Breast epithelium (tissue), 4 donors: ENCODE results near the gene CNTNAP5. TPM values are rescaled to one million over a fixed set of nuclear protein-coding genes. Genes with fewer than 3 reads are reported as not detected.

Experiments used
- DNase-seq, 2 donors: peaks; one replicate each; pipeline ENCODE4 v3.0.0-alpha.2; 2019; ENCODE audit warnings: low spot score in 2 of 2
- H3K27ac ChIP-seq, 2 donors: fragments of 200-600 bp; sonication (generic) in 1 of 2; one replicate each; pipeline ENCODE4 v1.5.1; 2016 to 2019; ENCODE audit warnings: mild to moderate bottlenecking in 1 of 2
- H3K27me3 ChIP-seq, 2 donors: fragments of 200-600 bp; sonication (generic) in 1 of 2; one replicate each; pipeline versions ENCODE4 v1.5.1 to v1.6.0; 2017 to 2019; ENCODE audit warnings: control low read depth in 1 of 2, mild to moderate bottlenecking in 1 of 2
- H3K36me3 ChIP-seq: fragments of 200-600 bp; one replicate; pipeline ENCODE4 v1.5.1; 2019
- H3K4me1 ChIP-seq, 2 donors: fragments of 200-600 bp; sonication (generic); one replicate each; pipeline ENCODE4 v1.5.1; 2016 to 2019; ENCODE audit warnings: control low read depth in 1 of 2
- H3K4me3 ChIP-seq, 3 donors: fragments of 200-600 bp; sonication (generic); 1 replicate in 2 of 3; 2 replicates in 1 of 3; pipeline ENCODE4 v1.5.1; 2016 to 2019; ENCODE audit warnings: mild to moderate bottlenecking in 3 of 3, moderate library complexity in 2 of 3
- H3K9me3 ChIP-seq, 2 donors: fragments of 200-600 bp; sonication (generic) in 1 of 2; one replicate each; pipeline ENCODE4 v1.5.1; 2016 to 2019; ENCODE audit warnings: control low read depth in 1 of 2
- POLR2A ChIP-seq: fragments of 450-650 bp; IDR thresholded peaks from one replicate; pipeline ENCODE4 v1.6.1; 2016; ENCODE audit warnings: antibody characterized with exemption, mild to moderate bottlenecking, moderate library complexity
- POLR2AphosphoS5 ChIP-seq, 3 donors: sonication (generic); formaldehyde crosslinking; IDR thresholded peaks; one replicate each; pipeline ENCODE4 v1.6.1; 2017; ENCODE audit warnings: antibody characterized with exemption in 3 of 3
- intact Hi-C: fragments of 100-400 bp; cut with DNase I; formaldehyde crosslinking; loops from one replicate; pipeline ENCODE4 v1.15.1; 2023; ENCODE audit warnings: low total_unique reads
- total RNA-seq, 3 donors: library from RNA; depleted of rRNA; stranded (reverse); fragments of >200 nt; gene quantifications; one replicate each; pipeline ENCODE4 v1.1.0, GENCODE V29; 2016
- TF ChIP-seq, protein P1 (sequence below), 3 donors: fragments of 450-650 bp; IDR thresholded peaks; one replicate each; pipeline ENCODE4 v1.5.1; 2016 to 2017; ENCODE audit warnings: antibody characterized with exemption in 3 of 3, mild to moderate bottlenecking in 3 of 3, moderate library complexity in 3 of 3

The CNTNAP5 gene
- total RNA-seq, 3 donors from 2014 or later = 0.66 TPM; not detected in 2

DNA sequence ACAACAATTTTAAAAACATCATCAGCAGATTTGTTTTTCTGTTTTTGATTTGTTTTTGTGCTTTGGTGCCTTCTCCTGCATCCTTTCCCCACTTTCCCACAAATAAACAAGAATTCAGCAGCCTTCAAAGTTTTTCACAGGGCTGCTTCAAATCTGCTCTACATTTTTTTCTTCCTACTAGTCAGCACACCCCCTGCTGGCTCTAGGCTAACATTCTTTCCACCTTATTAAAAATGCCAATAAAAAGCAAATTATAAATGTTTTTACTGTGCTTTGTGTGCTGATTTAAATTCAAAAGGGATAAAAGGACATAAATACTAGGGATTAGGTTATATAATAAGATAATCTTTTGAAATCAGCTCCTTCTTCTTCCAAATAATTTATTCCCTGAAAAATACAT lies 6.2 kb upstream of the CNTNAP5 start:
- peaks cover 0 to 27% of the 10 kb centered on the region in 2 donors for H3K27me3 ChIP-seq
- no peaks in the 10 kb centered on the region for H3K36me3 ChIP-seq
- H3K9me3 ChIP-seq = no peaks in the 10 kb centered on the region
- TF ChIP-seq, protein P1, sequence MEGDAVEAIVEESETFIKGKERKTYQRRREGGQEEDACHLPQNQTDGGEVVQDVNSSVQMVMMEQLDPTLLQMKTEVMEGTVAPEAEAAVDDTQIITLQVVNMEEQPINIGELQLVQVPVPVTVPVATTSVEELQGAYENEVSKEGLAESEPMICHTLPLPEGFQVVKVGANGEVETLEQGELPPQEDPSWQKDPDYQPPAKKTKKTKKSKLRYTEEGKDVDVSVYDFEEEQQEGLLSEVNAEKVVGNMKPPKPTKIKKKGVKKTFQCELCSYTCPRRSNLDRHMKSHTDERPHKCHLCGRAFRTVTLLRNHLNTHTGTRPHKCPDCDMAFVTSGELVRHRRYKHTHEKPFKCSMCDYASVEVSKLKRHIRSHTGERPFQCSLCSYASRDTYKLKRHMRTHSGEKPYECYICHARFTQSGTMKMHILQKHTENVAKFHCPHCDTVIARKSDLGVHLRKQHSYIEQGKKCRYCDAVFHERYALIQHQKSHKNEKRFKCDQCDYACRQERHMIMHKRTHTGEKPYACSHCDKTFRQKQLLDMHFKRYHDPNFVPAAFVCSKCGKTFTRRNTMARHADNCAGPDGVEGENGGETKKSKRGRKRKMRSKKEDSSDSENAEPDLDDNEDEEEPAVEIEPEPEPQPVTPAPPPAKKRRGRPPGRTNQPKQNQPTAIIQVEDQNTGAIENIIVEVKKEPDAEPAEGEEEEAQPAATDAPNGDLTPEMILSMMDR (IDR thresholded peaks at IDR 0.05) = no peak
- TF ChIP-seq POLR2A (no peak), POLR2AphosphoS5 (IDR thresholded peaks at IDR 0.05) (no peak)
- H3K4me1 ChIP-seq = no peaks in the 10 kb centered on the region
- intact Hi-C loops = no loop called here
- H3K27ac ChIP-seq = no peak overlapping the region
- no peak overlapping the region for H3K4me3 ChIP-seq
- no peak for DNase-seq

DNA sequence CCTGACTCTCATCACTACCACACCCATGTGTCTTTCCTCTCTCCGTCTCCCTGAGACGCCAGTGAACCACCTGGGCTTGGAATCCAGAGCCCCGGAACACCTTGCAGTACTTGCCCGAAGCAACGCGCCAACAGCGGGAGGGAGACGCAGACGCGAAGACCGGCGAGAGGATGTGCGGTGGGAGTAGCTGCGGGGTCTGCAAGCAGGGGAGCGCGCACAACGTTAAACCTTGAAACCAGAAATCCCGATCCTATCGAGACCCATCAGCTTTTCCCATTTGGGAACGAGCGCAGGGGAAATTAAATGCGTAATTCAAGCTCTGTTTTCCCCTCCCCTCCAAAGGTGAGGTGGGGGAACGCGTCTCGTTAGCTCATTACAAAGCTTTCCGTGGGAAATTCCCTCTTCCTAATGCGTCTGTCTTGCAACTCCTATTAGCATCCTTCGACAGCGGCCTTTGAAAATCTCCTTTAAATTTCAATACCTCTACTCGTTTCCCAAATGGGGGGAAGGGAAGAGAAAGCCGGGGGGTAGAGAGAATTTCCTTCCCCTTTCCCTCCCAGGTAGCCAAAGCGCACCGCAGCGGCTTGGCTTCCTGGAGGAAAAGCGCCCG lies 421 bp upstream of the CNTNAP5 start:
- intact Hi-C loops = no loop called here
- no peaks in the 10 kb centered on the region for H3K9me3 ChIP-seq
- peak overlapping the region in 1 of 3 donors; percentile 27 for H3K4me3 ChIP-seq
- DNase-seq = no peak
- H3K36me3 ChIP-seq = no peaks in the 10 kb centered on the region
- H3K27me3 ChIP-seq = peaks cover 3 to 56% of the 10 kb centered on the region in 2 donors
- TF ChIP-seq POLR2AphosphoS5 (IDR thresholded peaks at IDR 0.05) (no peak), POLR2A (no peak)
- TF ChIP-seq, protein P1 (IDR thresholded peaks at IDR 0.05) = no peak
- no peaks in the 10 kb centered on the region for H3K4me1 ChIP-seq
- no peak overlapping the region for H3K27ac ChIP-seq

DNA sequence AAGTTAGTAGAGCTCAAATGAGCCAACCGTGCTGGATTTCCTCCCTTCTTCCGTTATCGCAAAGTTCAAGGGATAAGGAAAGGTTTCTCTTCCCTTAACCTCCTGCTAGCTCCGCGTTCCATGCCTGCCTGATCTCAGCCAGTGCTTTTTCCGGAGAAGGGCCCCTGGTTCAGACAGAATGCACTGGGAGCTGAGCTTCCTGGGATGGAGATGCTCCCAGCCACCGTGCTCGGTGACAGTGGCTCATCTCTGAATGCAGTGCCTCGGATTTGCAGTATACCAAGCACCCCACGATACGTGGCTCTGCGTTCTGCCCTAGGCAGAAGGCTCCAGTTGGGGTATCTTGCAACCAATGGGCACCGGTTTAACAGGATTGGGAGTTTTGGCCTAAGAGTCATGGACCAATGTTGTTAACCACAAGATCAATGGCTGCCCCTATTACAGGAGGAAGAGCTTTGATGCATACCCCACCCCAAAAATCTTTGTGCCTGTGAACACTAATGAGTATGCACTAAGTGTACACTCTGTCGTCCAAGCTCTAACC lies 876 bp downstream of the CNTNAP5 start:
- Histone ChIP-seq H3K4me1 (no peaks in the 10 kb centered on the region), H3K9me3 (no peaks in the 10 kb centered on the region), H3K27me3 (peaks cover 3 to 56% of the 10 kb centered on the region in 2 donors), H3K4me3 (no peak overlapping the region), H3K27ac (no peak overlapping the region), H3K36me3 (no peaks in the 10 kb centered on the region)
- TF ChIP-seq POLR2AphosphoS5 (IDR thresholded peaks at IDR 0.05) = no peak
- intact Hi-C loops = no loop called here
- DNase-seq = no peak

DNA sequence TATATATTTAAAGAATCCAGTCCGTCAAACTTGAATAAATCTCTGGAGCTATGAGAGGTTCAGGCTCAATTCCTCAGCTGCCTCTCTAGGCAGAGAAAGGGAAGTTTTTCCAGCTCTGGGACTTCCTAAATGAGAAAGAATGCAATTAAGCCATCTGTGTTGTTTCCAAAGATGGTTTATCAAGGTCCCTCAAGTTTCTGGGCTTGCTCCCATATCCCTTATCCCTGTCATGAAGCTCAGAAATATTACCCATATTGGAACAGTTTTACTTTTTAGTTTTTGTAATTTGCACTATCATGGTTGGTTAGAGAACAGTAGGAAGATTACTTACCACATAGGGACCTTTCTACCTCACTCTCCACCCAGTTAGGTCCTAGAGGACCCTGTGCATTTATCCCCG lies 1.4 kb downstream of the CNTNAP5 start:
- H3K4me1 ChIP-seq = no peaks in the 10 kb centered on the region
- no peak overlapping the region for H3K4me3 ChIP-seq
- H3K27ac ChIP-seq = no peak overlapping the region
- H3K36me3 ChIP-seq = no peaks in the 10 kb centered on the region
- DNase-seq = no peak
- TF ChIP-seq POLR2A (no peak), POLR2AphosphoS5 (IDR thresholded peaks at IDR 0.05) (no peak)
- TF ChIP-seq, protein P1 (IDR thresholded peaks at IDR 0.05) = no peak
- no peaks in the 10 kb centered on the region for H3K9me3 ChIP-seq
- peaks cover 3 to 53% of the 10 kb centered on the region in 2 donors for H3K27me3 ChIP-seq
- intact Hi-C loops = no loop called here

DNA sequence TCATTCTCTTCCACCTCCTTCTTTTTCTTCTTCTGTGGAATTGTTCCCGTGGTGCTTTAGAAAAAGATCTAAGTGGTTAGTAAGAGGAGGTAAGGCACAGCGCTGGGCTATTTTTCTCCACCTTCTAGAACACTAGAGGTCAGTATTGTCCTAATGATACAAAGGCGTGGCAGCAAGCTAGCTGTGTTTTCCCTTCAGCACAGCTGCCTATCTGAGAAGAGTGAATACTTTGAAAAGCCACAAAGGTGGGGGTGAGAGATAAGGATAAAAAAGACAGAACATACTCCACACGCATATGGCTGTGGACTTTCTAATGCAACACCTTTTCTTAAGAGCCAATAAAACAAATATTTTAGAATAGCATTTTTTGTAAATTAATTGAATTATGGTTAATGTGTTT lies 2.1 kb downstream of the CNTNAP5 start:
- no peak for DNase-seq
- Histone ChIP-seq H3K9me3 (no peaks in the 10 kb centered on the region), H3K4me1 (no peaks in the 10 kb centered on the region), H3K36me3 (no peaks in the 10 kb centered on the region), H3K4me3 (no peak overlapping the region), H3K27me3 (peaks cover 3 to 46% of the 10 kb centered on the region in 2 donors), H3K27ac (no peak overlapping the region)
- TF ChIP-seq POLR2A = no peak
- no peak for TF ChIP-seq POLR2AphosphoS5 (IDR thresholded peaks at IDR 0.05)
- TF ChIP-seq, protein P1 (IDR thresholded peaks at IDR 0.05) = peak in 2 of 3 donors; percentile 33 to 40
- intact Hi-C loops = no loop called here
